OCI-LY7 (cell line): Measurements from ENCODE around the gene FAM13C. TPM values are rescaled to one million over a fixed set of nuclear protein-coding genes. Genes with fewer than 3 reads are reported as not detected.

Experiments
- BruUV-seq: library from RNA; stranded (reverse); fragments of 400-500 nt; replicated peaks from 2 replicates; lab custom pipeline; 2021; lab: Mats Ljungman, UMichigan
- CTCF ChIA-PET: fragments of 300-600 bp; sonication (Branson Sonifier 250); formaldehyde crosslinking; loops from one replicate; lab custom pipeline; 2022; ENCODE audit warnings: antibody characterized with exemption; ENCODE audit not compliant: unreplicated experiment; lab: Charles Lee
- POLR2A ChIA-PET: fragments of 300-600 bp; sonication (Branson Sonifier 250); formaldehyde crosslinking; loops from one replicate; lab custom pipeline; 2022; ENCODE audit warnings: antibody characterized with exemption; lab: Charles Lee
- DNase-seq: peaks from one replicate; pipeline ENCODE4 v3.0.0-alpha.2; 2015; ENCODE audit warnings: low spot score
- H2AFZ ChIP-seq: fragments of 200-600 bp; sonication (generic), shearing (Covaris generic); 2 replicates; pipeline ENCODE4 v1.6.1; 2014; ENCODE audit warnings: mild to moderate bottlenecking, antibody characterized with exemption, low read length, moderate library complexity
- H3K27ac ChIP-seq: fragments of 200-600 bp; sonication (generic); 2 replicates; pipeline ENCODE4 v1.5.1; 2014; ENCODE audit warnings: mixed run types, low read depth, mild to moderate bottlenecking, moderate library complexity, low read length, inconsistent platforms; ENCODE audit not compliant: poor library complexity, severe bottlenecking
- H3K36me3 ChIP-seq: fragments of 200-600 bp; sonication (generic); 2 replicates; pipeline ENCODE4 v1.6.1; 2014; ENCODE audit warnings: mild to moderate bottlenecking, antibody characterized with exemption, low read length, moderate library complexity, mixed read lengths; ENCODE audit not compliant: insufficient read depth
- H3K4me1 ChIP-seq: fragments of 200-600 bp; sonication (generic); 2 replicates; pipeline ENCODE4 v1.5.1; 2014; ENCODE audit warnings: mild to moderate bottlenecking, low read length; ENCODE audit not compliant: insufficient read depth, poor library complexity, severe bottlenecking
- H3K4me2 ChIP-seq: fragments of 200-600 bp; sonication (generic); 2 replicates; pipeline ENCODE4 v1.6.1; 2014; ENCODE audit warnings: mild to moderate bottlenecking, low read length
- H3K4me3 ChIP-seq: fragments of 200-600 bp; sonication (generic); 2 replicates; pipeline ENCODE4 v1.5.1; 2014; ENCODE audit warnings: mild to moderate bottlenecking, low read depth, low read length; ENCODE audit not compliant: poor library complexity, severe bottlenecking
- H3K79me2 ChIP-seq: fragments of 200-600 bp; sonication (generic); 2 replicates; pipeline ENCODE4 v1.6.1; 2016; ENCODE audit warnings: low read depth, mild to moderate bottlenecking, low read length, moderate library complexity, mixed read lengths; ENCODE audit not compliant: insufficient read depth
- H3K9me2 ChIP-seq: fragments of 200-600 bp; sonication (generic); 2 replicates; pipeline ENCODE4 v1.6.1; 2016; ENCODE audit warnings: mild to moderate bottlenecking, low read length, mixed read lengths; ENCODE audit not compliant: insufficient read depth
- H3K9me3 ChIP-seq: fragments of 200-600 bp; sonication (generic); 2 replicates; pipeline ENCODE4 v1.6.1; 2014; ENCODE audit warnings: mild to moderate bottlenecking, mixed run types, low read length, mixed read lengths
- H4K20me1 ChIP-seq: fragments of 200-600 bp; sonication (generic); 2 replicates; pipeline ENCODE4 v1.6.1; 2014; ENCODE audit warnings: mild to moderate bottlenecking, antibody characterized with exemption, low read length, moderate library complexity, mixed read lengths; ENCODE audit not compliant: insufficient read depth
- CTCF ChIP-seq: fragments of 200-600 bp; sonication (generic); conservative IDR thresholded peaks from 2 replicates; pipeline ENCODE4 v1.5.1; 2014; ENCODE audit warnings: mild to moderate bottlenecking, antibody characterized with exemption, low read length, moderate library complexity, mixed read lengths
- EZH2phosphoT487 ChIP-seq: fragments of 200-600 bp; sonication (generic); IDR thresholded peaks from 2 replicates; pipeline ENCODE4 v1.6.1; 2018; ENCODE audit warnings: low read depth, borderline replicate concordance, mild to moderate bottlenecking, mixed run types, antibody characterized with exemption, low read length, moderate library complexity, mixed read lengths
- intact Hi-C: fragments of 100-400 bp; cut with micrococcal nuclease; formaldehyde crosslinking; loops from one replicate; pipeline ENCODE4 v1.10.0; 2022; ENCODE audit not compliant: unreplicated experiment
- total RNA-seq, 2 experiments: library from RNA; depleted of rRNA in 1 of 2; stranded (reverse); fragments of >200 nt in 1 of 2; shearing (Covaris generic) in 1 of 2; gene quantifications; 2 replicates each; pipeline ENCODE4 v1.2.3, GENCODE V29; 2014 to 2022

The FAM13C gene
- total RNA-seq, 2 experiments from 2014 or later = not detected

- Histone ChIP-seq H3K36me3 (no peaks in the 10 kb centered on the region), H2AFZ (no peak overlapping the region), H3K27ac (no peak overlapping the region), H3K9me2 (no peaks in the 10 kb centered on the region), H3K4me3 (no peak overlapping the region), H3K79me2 (no peaks in the 10 kb centered on the region), H3K4me2 (no peak overlapping the region), H3K9me3 (no peaks in the 10 kb centered on the region), H3K4me1 (no peaks in the 10 kb centered on the region), H4K20me1 (no peaks in the 10 kb centered on the region)
- DNase-seq = no peak
- BruUV-seq = no TSS peak
- TF ChIP-seq CTCF = no peak
- no peak for TF ChIP-seq EZH2phosphoT487
- ChIA-PET POLR2A (no interaction called here), CTCF (no interaction called here)
- intact Hi-C loops = no loop called here
These were observed 93.9 kb downstream of the FAM13C start for GRCh38 chr10:59268460-59268859.

GRCh38 chr10:59266321-59266720 is 96.0 kb downstream of the FAM13C start:
- DNase-seq = no peak
- Histone ChIP-seq H2AFZ (no peak overlapping the region), H3K4me3 (no peak overlapping the region), H3K27ac (no peak overlapping the region), H4K20me1 (no peaks in the 10 kb centered on the region), H3K4me2 (no peak overlapping the region), H3K9me2 (no peaks in the 10 kb centered on the region), H3K36me3 (no peaks in the 10 kb centered on the region), H3K9me3 (no peaks in the 10 kb centered on the region), H3K79me2 (no peaks in the 10 kb centered on the region), H3K4me1 (no peaks in the 10 kb centered on the region)
- intact Hi-C loops = no loop called here
- no TSS peak for BruUV-seq
- ChIA-PET CTCF (no interaction called here), POLR2A (interaction anchor here (0.6 kb wide), 4 partner anchors 17 to 308 kb away, joined by 3 to 4 read pairs (median 4); no protein-coding TSS in a partner anchor)
- TF ChIP-seq EZH2phosphoT487 (no peak), CTCF (no peak)

GRCh38 chr10:59265141-59265540 is 97.2 kb downstream of the FAM13C start:
- no peaks in the 10 kb centered on the region for H3K79me2 ChIP-seq
- no peak overlapping the region for H3K27ac ChIP-seq
- TF ChIP-seq EZH2phosphoT487 (no peak), CTCF (no peak)
- H3K9me3 ChIP-seq = no peaks in the 10 kb centered on the region
- POLR2A ChIA-PET = no interaction called here
- intact Hi-C loops = no loop called here
- no peaks in the 10 kb centered on the region for H3K36me3 ChIP-seq
- no peak overlapping the region for H3K4me2 ChIP-seq
- H3K4me3 ChIP-seq = no peak overlapping the region
- no TSS peak for BruUV-seq
- H2AFZ ChIP-seq = no peak overlapping the region
- no peaks in the 10 kb centered on the region for H3K4me1 ChIP-seq
- DNase-seq = no peak
- CTCF ChIA-PET = no interaction called here
- H4K20me1 ChIP-seq = no peaks in the 10 kb centered on the region
- H3K9me2 ChIP-seq = no peaks in the 10 kb centered on the region
